OCI-LY3 (cell line): ENCODE measurements around the gene MAMSTR.

Experiments
- EZH2phosphoT487 ChIP-seq: fragments of 200-600 bp; shearing (Covaris generic); IDR thresholded peaks from 2 replicates; pipeline ENCODE4 v1.6.1; 2018; ENCODE audit warnings: antibody characterized with exemption, mixed run types, low read depth
- TF ChIP-seq, protein P1 (sequence below): fragments of 200-600, 300-600 bp; sonication (generic); IDR thresholded peaks from 2 replicates; pipeline ENCODE4 v1.5.1; 2014; ENCODE audit warnings: antibody characterized with exemption, low read length, low read depth

GRCh38 chr19:48687776-48688175 lies 31.7 kb downstream of the MAMSTR start:
- TF ChIP-seq, protein P1, sequence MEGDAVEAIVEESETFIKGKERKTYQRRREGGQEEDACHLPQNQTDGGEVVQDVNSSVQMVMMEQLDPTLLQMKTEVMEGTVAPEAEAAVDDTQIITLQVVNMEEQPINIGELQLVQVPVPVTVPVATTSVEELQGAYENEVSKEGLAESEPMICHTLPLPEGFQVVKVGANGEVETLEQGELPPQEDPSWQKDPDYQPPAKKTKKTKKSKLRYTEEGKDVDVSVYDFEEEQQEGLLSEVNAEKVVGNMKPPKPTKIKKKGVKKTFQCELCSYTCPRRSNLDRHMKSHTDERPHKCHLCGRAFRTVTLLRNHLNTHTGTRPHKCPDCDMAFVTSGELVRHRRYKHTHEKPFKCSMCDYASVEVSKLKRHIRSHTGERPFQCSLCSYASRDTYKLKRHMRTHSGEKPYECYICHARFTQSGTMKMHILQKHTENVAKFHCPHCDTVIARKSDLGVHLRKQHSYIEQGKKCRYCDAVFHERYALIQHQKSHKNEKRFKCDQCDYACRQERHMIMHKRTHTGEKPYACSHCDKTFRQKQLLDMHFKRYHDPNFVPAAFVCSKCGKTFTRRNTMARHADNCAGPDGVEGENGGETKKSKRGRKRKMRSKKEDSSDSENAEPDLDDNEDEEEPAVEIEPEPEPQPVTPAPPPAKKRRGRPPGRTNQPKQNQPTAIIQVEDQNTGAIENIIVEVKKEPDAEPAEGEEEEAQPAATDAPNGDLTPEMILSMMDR = no peak
- no peak for TF ChIP-seq EZH2phosphoT487
